Neural progenitor cell (in vitro differentiated cells): ENCODE measurements around the gene PRDM16. TPM values are rescaled to one million over a fixed set of nuclear protein-coding genes. Genes with fewer than 3 reads are reported as not detected.

Experiments used
- DNase-seq: peaks from one replicate; pipeline ENCODE4 v3.0.0-alpha.2; 2016; ENCODE audit warnings: low spot score
- H2AFZ ChIP-seq: fragments of 200-600 bp; sonication (generic); replicated peaks from 2 replicates; pipeline ENCODE4 v1.6.1; 2016; ENCODE audit warnings: antibody characterized with exemption
- H3F3A ChIP-seq: fragments of 200-600 bp; sonication (generic); 2 replicates; pipeline ENCODE4 v1.6.1; 2016; ENCODE audit warnings: antibody characterized with exemption, low read depth
- H3K27ac ChIP-seq: fragments of 200-600 bp; sonication (generic); 2 replicates; pipeline ENCODE4 v1.5.1; 2016; ENCODE audit warnings: mild to moderate bottlenecking
- H3K27me3 ChIP-seq: fragments of 200-600 bp; sonication (generic); 2 replicates; pipeline ENCODE4 v1.6.1; 2016; ENCODE audit warnings: mild to moderate bottlenecking, moderate library complexity
- H3K36me3 ChIP-seq: fragments of 200-600 bp; sonication (generic); 2 replicates; pipeline ENCODE4 v1.5.1; 2016
- H3K4me1 ChIP-seq: fragments of 200-600 bp; sonication (generic); 2 replicates; pipeline ENCODE4 v1.6.1; 2016; ENCODE audit warnings: mixed run types
- H3K4me2 ChIP-seq: fragments of 200-600 bp; sonication (generic); 2 replicates; pipeline ENCODE4 v1.6.1; 2016
- H3K4me3 ChIP-seq: fragments of 200-600 bp; sonication (generic); 2 replicates; pipeline ENCODE4 v1.5.1; 2016
- H3K79me2 ChIP-seq: fragments of 200-600 bp; sonication (generic); 2 replicates; pipeline ENCODE4 v1.6.1; 2016; ENCODE audit warnings: low read depth
- H3K9ac ChIP-seq: fragments of 200-600 bp; sonication (generic); 2 replicates; pipeline ENCODE4 v1.6.1; 2016
- H3K9me3 ChIP-seq: fragments of 200-600 bp; sonication (generic); 2 replicates; pipeline ENCODE4 v1.5.1; 2016; ENCODE audit warnings: low read depth
- H4K20me1 ChIP-seq: fragments of 200-600 bp; sonication (generic); 2 replicates; pipeline ENCODE4 v1.6.1; 2016; ENCODE audit warnings: low read depth
- H3K27ac Mint-ChIP-seq: 3 replicates; pipeline ENCODE4 v1.8.0; 2021; ENCODE audit warnings: mixed read lengths
- H3K27me3 Mint-ChIP-seq: 2 replicates; pipeline ENCODE4 v1.8.0; 2022; ENCODE audit warnings: low read depth, mild to moderate bottlenecking, inconsistent platforms, moderate library complexity, mixed read lengths; ENCODE audit not compliant: insufficient read depth
- H3K36me3 Mint-ChIP-seq: 3 replicates; pipeline ENCODE4 v1.8.0; 2021; ENCODE audit warnings: mixed read lengths
- H3K4me1 Mint-ChIP-seq: 3 replicates; pipeline ENCODE4 v1.8.0; 2021; ENCODE audit warnings: mixed read lengths
- H3K4me3 Mint-ChIP-seq: 3 replicates; pipeline ENCODE4 v1.8.0; 2021; ENCODE audit warnings: mild to moderate bottlenecking, moderate library complexity, mixed read lengths
- H3K9me3 Mint-ChIP-seq: 3 replicates; pipeline ENCODE4 v1.8.0; 2020; ENCODE audit warnings: mixed read lengths
- EZH2 ChIP-seq: fragments of 200-600 bp; sonication (generic); IDR thresholded peaks from 2 replicates; pipeline ENCODE4 v1.6.1; 2017; ENCODE audit warnings: antibody characterized with exemption, mild to moderate bottlenecking, moderate library complexity
- EZH2phosphoT487 ChIP-seq: fragments of 200-600 bp; sonication (generic); IDR thresholded peaks from 2 replicates; pipeline ENCODE4 v1.6.1; 2017; ENCODE audit warnings: antibody characterized with exemption
- total RNA-seq: library from RNA; depleted of rRNA; stranded (reverse); fragments of >200 nt; gene quantifications from 2 replicates; pipeline ENCODE4 v1.2.3, GENCODE V29; 2015; ENCODE audit warnings: low replicate concordance
- TF ChIP-seq, protein P1 (sequence below): fragments of 200-600 bp; sonication (generic); IDR thresholded peaks from 2 replicates; pipeline ENCODE4 v1.5.1; 2017; ENCODE audit warnings: antibody characterized with exemption, mild to moderate bottlenecking

The PRDM16 gene
- total RNA-seq, 1 donor from 2014 or later, result 1.9 TPM

- H2AFZ ChIP-seq, result peak overlapping the region; percentile 18
- Mint-ChIP-seq H3K4me3 (peak overlapping the region; percentile 46), H3K27me3 (peaks cover 6% of the 10 kb centered on the region), H3K4me1 (peaks cover 17% of the 10 kb centered on the region), H3K27ac (peak overlapping the region; percentile 59), H3K36me3 (no peaks in the 10 kb centered on the region), H3K9me3 (peaks cover 6% of the 10 kb centered on the region)
- no peak for DNase-seq
- no peaks in the 10 kb centered on the region for H3K9me3 ChIP-seq
- no peak for TF ChIP-seq EZH2
- TF ChIP-seq EZH2phosphoT487, result no peak
- TF ChIP-seq, protein P1, sequence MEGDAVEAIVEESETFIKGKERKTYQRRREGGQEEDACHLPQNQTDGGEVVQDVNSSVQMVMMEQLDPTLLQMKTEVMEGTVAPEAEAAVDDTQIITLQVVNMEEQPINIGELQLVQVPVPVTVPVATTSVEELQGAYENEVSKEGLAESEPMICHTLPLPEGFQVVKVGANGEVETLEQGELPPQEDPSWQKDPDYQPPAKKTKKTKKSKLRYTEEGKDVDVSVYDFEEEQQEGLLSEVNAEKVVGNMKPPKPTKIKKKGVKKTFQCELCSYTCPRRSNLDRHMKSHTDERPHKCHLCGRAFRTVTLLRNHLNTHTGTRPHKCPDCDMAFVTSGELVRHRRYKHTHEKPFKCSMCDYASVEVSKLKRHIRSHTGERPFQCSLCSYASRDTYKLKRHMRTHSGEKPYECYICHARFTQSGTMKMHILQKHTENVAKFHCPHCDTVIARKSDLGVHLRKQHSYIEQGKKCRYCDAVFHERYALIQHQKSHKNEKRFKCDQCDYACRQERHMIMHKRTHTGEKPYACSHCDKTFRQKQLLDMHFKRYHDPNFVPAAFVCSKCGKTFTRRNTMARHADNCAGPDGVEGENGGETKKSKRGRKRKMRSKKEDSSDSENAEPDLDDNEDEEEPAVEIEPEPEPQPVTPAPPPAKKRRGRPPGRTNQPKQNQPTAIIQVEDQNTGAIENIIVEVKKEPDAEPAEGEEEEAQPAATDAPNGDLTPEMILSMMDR, result no peak
- no peaks in the 10 kb centered on the region for H3K27me3 ChIP-seq
- H3F3A ChIP-seq, result peaks cover 5% of the 10 kb centered on the region
- H3K36me3 ChIP-seq, result no peaks in the 10 kb centered on the region
- H3K4me3 ChIP-seq, result no peak overlapping the region
- H3K4me2 ChIP-seq, result no peak overlapping the region
- no peak overlapping the region for H3K9ac ChIP-seq
- H3K4me1 ChIP-seq, result peaks cover 21% of the 10 kb centered on the region
- H4K20me1 ChIP-seq, result no peaks in the 10 kb centered on the region
- H3K79me2 ChIP-seq, result no peaks in the 10 kb centered on the region
- no peak overlapping the region for H3K27ac ChIP-seq
Observed at GRCh38 chr1:3440711-3441409, 371.9 kb downstream of the PRDM16 start.

DNA sequence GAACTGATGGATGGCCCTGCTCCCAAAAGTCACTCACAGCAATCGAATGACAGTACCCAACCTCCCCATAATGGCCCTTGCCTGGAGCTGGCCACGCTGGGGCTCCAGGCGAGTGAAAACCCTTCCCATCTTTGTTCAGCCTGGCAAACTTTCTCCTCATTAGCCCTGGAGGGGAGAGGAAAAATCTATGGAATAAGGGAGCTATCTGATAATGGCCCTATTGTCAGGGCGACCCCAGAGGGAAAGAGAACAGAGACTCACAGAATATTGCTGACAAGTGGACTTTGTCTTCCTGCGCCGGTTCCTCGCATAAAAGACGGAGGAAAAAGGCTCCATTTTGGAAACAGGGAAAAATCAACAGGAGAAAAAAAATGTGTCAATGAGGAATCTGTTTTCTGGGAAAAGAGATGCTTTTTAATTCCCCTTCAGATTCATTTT, 372.4 kb downstream of the PRDM16 start:
- no peak overlapping the region for H3K4me2 ChIP-seq
- H3K27ac ChIP-seq, result no peak overlapping the region
- Mint-ChIP-seq H3K27ac (peak overlapping the region; percentile 59), H3K36me3 (no peaks in the 10 kb centered on the region), H3K4me3 (peak overlapping the region; percentile 46), H3K4me1 (peaks cover 17% of the 10 kb centered on the region), H3K9me3 (peaks cover 6% of the 10 kb centered on the region), H3K27me3 (peaks cover 6% of the 10 kb centered on the region)
- H4K20me1 ChIP-seq, result no peaks in the 10 kb centered on the region
- no peak overlapping the region for H3K9ac ChIP-seq
- H3K79me2 ChIP-seq, result no peaks in the 10 kb centered on the region
- peak overlapping the region; percentile 18 for H2AFZ ChIP-seq
- H3K4me3 ChIP-seq, result no peak overlapping the region
- H3K4me1 ChIP-seq, result peaks cover 21% of the 10 kb centered on the region
- H3K36me3 ChIP-seq, result no peaks in the 10 kb centered on the region
- H3F3A ChIP-seq, result peaks cover 5% of the 10 kb centered on the region
- TF ChIP-seq EZH2 (no peak), EZH2phosphoT487 (no peak)
- no peaks in the 10 kb centered on the region for H3K27me3 ChIP-seq
- DNase-seq, result no peak
- no peaks in the 10 kb centered on the region for H3K9me3 ChIP-seq

DNA sequence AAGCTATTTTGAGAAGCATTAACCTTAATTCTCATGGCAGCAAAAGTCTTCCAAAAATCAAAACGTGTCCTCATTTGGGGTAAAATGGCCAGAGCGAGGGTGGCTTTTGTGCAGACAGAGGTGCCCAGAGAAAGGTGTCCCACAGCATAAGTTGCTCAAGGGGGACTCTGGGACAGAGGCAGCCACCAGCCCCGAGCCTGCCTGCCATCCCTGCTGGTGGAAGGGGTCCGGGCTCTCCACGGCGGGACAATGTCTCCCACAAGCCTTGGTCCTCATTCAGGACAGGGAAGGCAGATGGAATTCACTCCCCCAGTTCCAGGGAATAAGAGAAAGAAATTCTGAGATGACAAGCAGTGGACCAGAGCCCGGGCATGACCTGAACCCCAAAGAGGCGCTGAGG, 372.9 kb downstream of the PRDM16 start:
- H4K20me1 ChIP-seq, result no peaks in the 10 kb centered on the region
- H3K9me3 ChIP-seq, result no peaks in the 10 kb centered on the region
- peaks cover 5% of the 10 kb centered on the region for H3F3A ChIP-seq
- Mint-ChIP-seq H3K4me1 (peaks cover 17% of the 10 kb centered on the region), H3K4me3 (no peak overlapping the region), H3K27ac (no peak overlapping the region), H3K27me3 (peaks cover 6% of the 10 kb centered on the region), H3K9me3 (peaks cover 6% of the 10 kb centered on the region), H3K36me3 (no peaks in the 10 kb centered on the region)
- no peaks in the 10 kb centered on the region for H3K27me3 ChIP-seq
- TF ChIP-seq EZH2 (no peak), EZH2phosphoT487 (no peak)
- TF ChIP-seq, protein P1, result no peak
- H3K79me2 ChIP-seq, result no peaks in the 10 kb centered on the region
- H3K4me1 ChIP-seq, result peaks cover 21% of the 10 kb centered on the region
- no peak overlapping the region for H3K27ac ChIP-seq
- DNase-seq, result no peak
- no peaks in the 10 kb centered on the region for H3K36me3 ChIP-seq
- H2AFZ ChIP-seq, result no peak overlapping the region
- no peak overlapping the region for H3K4me2 ChIP-seq
- H3K4me3 ChIP-seq, result no peak overlapping the region
- no peak overlapping the region for H3K9ac ChIP-seq

DNA sequence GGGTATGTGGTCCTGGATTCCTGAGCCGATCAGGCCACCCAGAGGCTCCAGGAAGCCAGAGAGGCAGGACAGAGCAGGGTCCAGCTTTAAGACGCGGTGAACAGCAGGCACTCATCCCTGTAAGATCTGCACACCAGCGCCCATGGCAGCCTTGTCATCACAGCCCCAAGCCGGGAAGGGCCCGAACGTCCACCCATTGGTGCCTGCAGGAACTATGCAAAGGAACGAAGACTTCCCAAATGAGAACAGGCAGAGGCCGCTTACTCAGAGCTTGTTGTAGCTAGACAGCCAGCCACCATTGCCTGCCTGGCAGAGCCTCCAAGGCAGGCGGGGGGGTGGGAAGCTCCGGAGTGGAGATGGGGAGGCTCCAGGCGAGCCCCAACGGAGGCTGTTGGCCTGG, 373.3 kb downstream of the PRDM16 start:
- Mint-ChIP-seq H3K27me3 (peaks cover 5% of the 10 kb centered on the region), H3K36me3 (no peaks in the 10 kb centered on the region), H3K9me3 (peaks cover 6% of the 10 kb centered on the region), H3K4me1 (peaks cover 17% of the 10 kb centered on the region), H3K4me3 (no peak overlapping the region), H3K27ac (no peak overlapping the region)
- Histone ChIP-seq H3K27ac (no peak overlapping the region), H3K4me3 (no peak overlapping the region), H3K4me1 (peaks cover 21% of the 10 kb centered on the region), H4K20me1 (no peaks in the 10 kb centered on the region), H3K27me3 (no peaks in the 10 kb centered on the region), H3K79me2 (no peaks in the 10 kb centered on the region), H3K9ac (no peak overlapping the region), H2AFZ (no peak overlapping the region), H3K36me3 (no peaks in the 10 kb centered on the region), H3K4me2 (no peak overlapping the region), H3K9me3 (no peaks in the 10 kb centered on the region), H3F3A (peaks cover 5% of the 10 kb centered on the region)
- TF ChIP-seq EZH2phosphoT487 (no peak), EZH2 (no peak)
- TF ChIP-seq, protein P1, result no peak
- DNase-seq, result no peak
